Thoracic aorta (tissue), 2 donors: ENCODE data around the gene PVRIG. TPM values are rescaled to one million over a fixed set of nuclear protein-coding genes. Genes with fewer than 3 reads are reported as not detected.
"Not testable (repeated sequence)": the region's sequence is repeated elsewhere in the genome, so short reads cannot be mapped to it uniquely, and the experiment has no call there.

Experiments used
- ATAC-seq: fragments of 150-250 bp; one replicate; pipeline ENCODE4 v1.8.0; 2017; ENCODE audit warnings: low read depth; ENCODE audit not compliant: insufficient number of reproducible peaks, low FRiP score
- DNase-seq: peaks from one replicate; pipeline ENCODE4 v3.0.0-alpha.2; 2020; ENCODE audit warnings: low spot score
- H3K27ac ChIP-seq, 2 donors: fragments of 200-600 bp; sonication (generic); 1 replicate in 1 of 2; 2 replicates in 1 of 2; pipeline ENCODE4 v1.5.1; 2016; ENCODE audit warnings: mild to moderate bottlenecking in 2 of 2, moderate library complexity in 2 of 2
- H3K27me3 ChIP-seq: fragments of 200-600 bp; sonication (generic); replicated peaks from 2 replicates; pipeline ENCODE4 v1.6.0; 2016; ENCODE audit warnings: mild to moderate bottlenecking; ENCODE audit not compliant: insufficient read depth
- H3K36me3 ChIP-seq: fragments of 200-600 bp; sonication (generic); one replicate; pipeline ENCODE4 v1.5.1; 2016
- H3K4me1 ChIP-seq, 2 donors: fragments of 200-600 bp; sonication (generic); 1 replicate in 1 of 2; 2 replicates in 1 of 2; pipeline versions ENCODE4 v1.5.1 to v1.6.0; 2016; ENCODE audit warnings: low read depth in 2 of 2, mild to moderate bottlenecking in 1 of 2; ENCODE audit not compliant: control insufficient read depth in 1 of 2
- H3K4me3 ChIP-seq: fragments of 200-600 bp; sonication (generic); 2 replicates; pipeline ENCODE4 v1.5.1; 2016; ENCODE audit warnings: mild to moderate bottlenecking
- H3K9me3 ChIP-seq: fragments of 200-600 bp; sonication (generic); 2 replicates; pipeline ENCODE4 v1.5.1; 2016
- CTCF ChIP-seq: fragments of 200-600 bp; sonication (generic); IDR thresholded peaks from one replicate; pipeline ENCODE4 v1.5.1; 2019; ENCODE audit warnings: antibody characterized with exemption
- total RNA-seq, 2 donors: library from RNA; depleted of rRNA; stranded (reverse); fragments of >200 nt; gene quantifications; one replicate each; pipeline versions ENCODE4 v1.1.0 to v1.2.3, GENCODE V29; 2016

The PVRIG gene
- total RNA-seq, 2 donors from 2014 or later = 0.78 TPM; not detected in 1

GRCh38 chr7:100174582-100174981, 45.2 kb upstream of the PVRIG start:
- DNase-seq (no peak), ATAC-seq (no peak)
- no peaks in the 10 kb centered on the region for H3K36me3 ChIP-seq
- peaks cover 11 to 27% of the 10 kb centered on the region in 2 donors for H3K4me1 ChIP-seq
- H3K27ac ChIP-seq = no peak overlapping the region
- H3K27me3 ChIP-seq = no peaks in the 10 kb centered on the region
- no peak for TF ChIP-seq CTCF
- H3K9me3 ChIP-seq = no peaks in the 10 kb centered on the region
- no peak overlapping the region for H3K4me3 ChIP-seq

GRCh38 chr7:100175296-100175935, 44.3 kb upstream of the PVRIG start:
- H3K27ac ChIP-seq = no peak overlapping the region
- H3K27me3 ChIP-seq = no peaks in the 10 kb centered on the region
- no peaks in the 10 kb centered on the region for H3K36me3 ChIP-seq
- no peak for TF ChIP-seq CTCF
- H3K4me3 ChIP-seq = no peak overlapping the region
- H3K4me1 ChIP-seq = peaks cover 11 to 27% of the 10 kb centered on the region in 2 donors
- no peaks in the 10 kb centered on the region for H3K9me3 ChIP-seq
- ATAC-seq (no peak), DNase-seq (no peak)

- H3K4me1 ChIP-seq = peaks cover 11 to 20% of the 10 kb centered on the region in 2 donors
- no peak for ATAC-seq
- H3K9me3 ChIP-seq = no peaks in the 10 kb centered on the region
- H3K36me3 ChIP-seq = no peaks in the 10 kb centered on the region
- TF ChIP-seq CTCF = no peak
- peak overlapping the region; percentile 84 for H3K4me3 ChIP-seq
- no peaks in the 10 kb centered on the region for H3K27me3 ChIP-seq
- no peak overlapping the region for H3K27ac ChIP-seq
- no peak for DNase-seq
Observed at GRCh38 chr7:100176096-100177044, 43.4 kb upstream of the PVRIG start.

- Histone ChIP-seq H3K4me1 (peaks cover 6 to 14% of the 10 kb centered on the region in 2 donors), H3K36me3 (no peaks in the 10 kb centered on the region), H3K9me3 (no peaks in the 10 kb centered on the region), H3K4me3 (peak within 1 kb of the TSS; percentile 84), H3K27ac (no peak within 1 kb of the TSS), H3K27me3 (no peaks in the 10 kb centered on the region)
- DNase-seq (peak; percentile 78), ATAC-seq (peak; percentile 86)
- TF ChIP-seq CTCF = no peak
Observed at GRCh38 chr7:100177045-100178001, 42.4 kb upstream of the PVRIG start, which contains the start of the genes GPC2 and STAG3. Gene GPC2, minus strand, starts transcription at chr7:100177381. Its CDS starts 182 bp downstream, at chr7:100177199. Gene STAG3, plus strand, starts transcription at chr7:100177918. Its CDS starts 2,639 bp downstream, at chr7:100180557.

GRCh38 chr7:100180084-100180483, 39.7 kb upstream of the PVRIG start:
- peaks cover 6 to 14% of the 10 kb centered on the region in 2 donors for H3K4me1 ChIP-seq
- not testable (repeated sequence) for DNase-seq, H3K27me3 ChIP-seq, H3K36me3 ChIP-seq, H3K27ac ChIP-seq, ATAC-seq, H3K4me3 ChIP-seq, H3K9me3 ChIP-seq

- not testable (repeated sequence) for DNase-seq, H3K9me3 ChIP-seq, H3K27me3 ChIP-seq, H3K4me3 ChIP-seq, H3K27ac ChIP-seq, ATAC-seq, H3K4me1 ChIP-seq, H3K36me3 ChIP-seq
Observed at GRCh38 chr7:100182616-100183015, 37.1 kb upstream of the PVRIG start.

- H3K27me3 ChIP-seq, H3K9me3 ChIP-seq, DNase-seq, H3K27ac ChIP-seq, ATAC-seq, H3K4me1 ChIP-seq, H3K36me3 ChIP-seq, H3K4me3 ChIP-seq: not testable (repeated sequence)
Observed at GRCh38 chr7:100183090-100183489, 36.7 kb upstream of the PVRIG start.
